Esophagus muscularis mucosa (tissue), 4 donors: ENCODE measurements around the gene ATG2B. TPM values are rescaled to one million over a fixed set of nuclear protein-coding genes. Genes with fewer than 3 reads are reported as not detected.
"Not testable (repeated sequence)": the region's sequence is repeated elsewhere in the genome, so short reads cannot be mapped to it uniquely, and the experiment has no call there.

Source experiments
- DNase-seq: peaks from one replicate; pipeline ENCODE4 v3.0.0-alpha.2; 2017; ENCODE audit errors: extremely low spot score
- H3K27ac ChIP-seq, 4 donors: fragments of 200-600 bp; sonication (generic); replicated peaks in 1 of 4; 1 replicate in 3 of 4; 2 replicates in 1 of 4; pipeline ENCODE4 v1.5.1; 2016 to 2019; ENCODE audit warnings: mild to moderate bottlenecking in 1 of 4
- H3K27me3 ChIP-seq, 4 donors: fragments of 200-600 bp; sonication (generic); one replicate each; pipeline versions ENCODE4 v1.5.1 to v1.6.0; 2016 to 2019
- H3K36me3 ChIP-seq, 4 donors: fragments of 200-600 bp; sonication (generic); one replicate each; pipeline ENCODE4 v1.5.1; 2016 to 2019
- H3K4me1 ChIP-seq, 4 donors: fragments of 200-600 bp; sonication (generic); one replicate each; pipeline ENCODE4 v1.5.1; 2016 to 2019
- H3K4me3 ChIP-seq, 4 donors: fragments of 200-600 bp; sonication (generic); 1 replicate in 2 of 4; 2 replicates in 2 of 4; pipeline ENCODE4 v1.5.1; 2016 to 2019; ENCODE audit warnings: mild to moderate bottlenecking in 4 of 4, moderate library complexity in 1 of 4
- H3K9me3 ChIP-seq, 4 donors: fragments of 200-600 bp; sonication (generic); 1 replicate in 3 of 4; 2 replicates in 1 of 4; pipeline ENCODE4 v1.5.1; 2016 to 2019
- EP300 ChIP-seq: sonication (generic); formaldehyde crosslinking; IDR thresholded peaks from one replicate; pipeline ENCODE4 v1.6.1; 2017; ENCODE audit warnings: antibody characterized with exemption
- POLR2A ChIP-seq: fragments of 450-650 bp; IDR thresholded peaks from one replicate; pipeline ENCODE4 v1.6.1; 2017; ENCODE audit warnings: antibody characterized with exemption, moderate library complexity, mild to moderate bottlenecking, low read depth
- POLR2AphosphoS5 ChIP-seq, 2 donors: sonication (generic); formaldehyde crosslinking; IDR thresholded peaks; one replicate each; pipeline ENCODE4 v1.6.1; 2017; ENCODE audit warnings: antibody characterized with exemption in 2 of 2
- WGBS: methylation state at CpG from one replicate; pipeline ENCODE4 v1.1.5; 2018; 5-methylcytosine and 5-hydroxymethylcytosine counted together
- intact Hi-C: fragments of 100-400 bp; cut with DNase I; formaldehyde crosslinking; loops from one replicate; pipeline ENCODE4 v1.15.1; 2023
- total RNA-seq, 4 donors: library from RNA; depleted of rRNA; stranded (reverse); fragments of >200 nt; gene quantifications; one replicate each; pipeline versions ENCODE4 v1.1.0 to v1.2.1, GENCODE V29; 2016
- TF ChIP-seq, protein P1 (sequence below), 3 experiments: fragments of 200-600 bp in 2 of 3; fragments of 450-650 bp in 1 of 3; sonication (generic) in 2 of 3; IDR thresholded peaks; one replicate each; pipeline ENCODE4 v1.5.1; 2017 to 2019; ENCODE audit warnings: antibody characterized with exemption in 3 of 3, mild to moderate bottlenecking in 2 of 3, moderate library complexity in 1 of 3

Gene ATG2B
- total RNA-seq, 4 donors from 2014 or later = 18.2 to 26.6 (median 23.1) TPM

GRCh38 chr14:96245710-96246538, 117.2 kb downstream of the ATG2B start:
- TF ChIP-seq EP300 (no peak), POLR2A (no peak), POLR2AphosphoS5 (IDR thresholded peaks at IDR 0.05) (no peak)
- TF ChIP-seq, protein P1, sequence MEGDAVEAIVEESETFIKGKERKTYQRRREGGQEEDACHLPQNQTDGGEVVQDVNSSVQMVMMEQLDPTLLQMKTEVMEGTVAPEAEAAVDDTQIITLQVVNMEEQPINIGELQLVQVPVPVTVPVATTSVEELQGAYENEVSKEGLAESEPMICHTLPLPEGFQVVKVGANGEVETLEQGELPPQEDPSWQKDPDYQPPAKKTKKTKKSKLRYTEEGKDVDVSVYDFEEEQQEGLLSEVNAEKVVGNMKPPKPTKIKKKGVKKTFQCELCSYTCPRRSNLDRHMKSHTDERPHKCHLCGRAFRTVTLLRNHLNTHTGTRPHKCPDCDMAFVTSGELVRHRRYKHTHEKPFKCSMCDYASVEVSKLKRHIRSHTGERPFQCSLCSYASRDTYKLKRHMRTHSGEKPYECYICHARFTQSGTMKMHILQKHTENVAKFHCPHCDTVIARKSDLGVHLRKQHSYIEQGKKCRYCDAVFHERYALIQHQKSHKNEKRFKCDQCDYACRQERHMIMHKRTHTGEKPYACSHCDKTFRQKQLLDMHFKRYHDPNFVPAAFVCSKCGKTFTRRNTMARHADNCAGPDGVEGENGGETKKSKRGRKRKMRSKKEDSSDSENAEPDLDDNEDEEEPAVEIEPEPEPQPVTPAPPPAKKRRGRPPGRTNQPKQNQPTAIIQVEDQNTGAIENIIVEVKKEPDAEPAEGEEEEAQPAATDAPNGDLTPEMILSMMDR (IDR thresholded peaks at IDR 0.05) = no peak
- 88% methylated on average over 3 of the region's 3 CpGs for WGBS
- Histone ChIP-seq H3K4me1 (no peaks in the 10 kb centered on the region), H3K27me3 (no peaks in the 10 kb centered on the region), H3K36me3 (peaks cover 0 to 16% (median 8%) of the 10 kb centered on the region in 4 donors), H3K4me3 (no peak overlapping the region), H3K9me3 (no peaks in the 10 kb centered on the region), H3K27ac (peak overlapping the region in 1 of 4 donors; percentile 19)
- no peak for DNase-seq
- intact Hi-C loops = no loop called here

GRCh38 chr14:96245074-96245473, 118.1 kb downstream of the ATG2B start:
- H3K9me3 ChIP-seq, H3K4me1 ChIP-seq, H3K27me3 ChIP-seq, H3K27ac ChIP-seq, intact Hi-C loops, DNase-seq, H3K4me3 ChIP-seq: not testable (repeated sequence)
- WGBS = 93% methylated on average over 3 of the region's 3 CpGs
- H3K36me3 ChIP-seq = peaks cover 0 to 24% (median 12%) of the 10 kb centered on the region in 4 donors

- intact Hi-C loops = no loop called here
- no peaks in the 10 kb centered on the region for H3K27me3 ChIP-seq
- no peaks in the 10 kb centered on the region for H3K9me3 ChIP-seq
- TF ChIP-seq POLR2AphosphoS5 (IDR thresholded peaks at IDR 0.05) (no peak), EP300 (no peak), POLR2A (no peak)
- H3K4me3 ChIP-seq = no peak overlapping the region
- no peak for DNase-seq
- H3K27ac ChIP-seq = no peak overlapping the region
- H3K4me1 ChIP-seq = no peaks in the 10 kb centered on the region
- peaks cover 0 to 31% (median 14%) of the 10 kb centered on the region in 4 donors for H3K36me3 ChIP-seq
- WGBS = 56% methylated on average over 5 of the region's 5 CpGs
These were observed 119.4 kb downstream of the ATG2B start for GRCh38 chr14:96243785-96244184.

GRCh38 chr14:96242126-96242525, 121.0 kb downstream of the ATG2B start:
- no peak for DNase-seq
- intact Hi-C loops = no loop called here
- TF ChIP-seq POLR2A = no peak
- TF ChIP-seq, protein P1 (IDR thresholded peaks at IDR 0.05) = no peak
- TF ChIP-seq EP300 = no peak
- no peaks in the 10 kb centered on the region for H3K9me3 ChIP-seq
- peaks cover 0 to 43% (median 14%) of the 10 kb centered on the region in 4 donors for H3K36me3 ChIP-seq
- H3K27me3 ChIP-seq = no peaks in the 10 kb centered on the region
- WGBS = 94% methylated on average over 10 of the region's 10 CpGs
- H3K4me3 ChIP-seq = no peak overlapping the region
- peaks cover 0 to 6% (median 2%) of the 10 kb centered on the region in 4 donors for H3K4me1 ChIP-seq
- H3K27ac ChIP-seq = no peak overlapping the region

DNA sequence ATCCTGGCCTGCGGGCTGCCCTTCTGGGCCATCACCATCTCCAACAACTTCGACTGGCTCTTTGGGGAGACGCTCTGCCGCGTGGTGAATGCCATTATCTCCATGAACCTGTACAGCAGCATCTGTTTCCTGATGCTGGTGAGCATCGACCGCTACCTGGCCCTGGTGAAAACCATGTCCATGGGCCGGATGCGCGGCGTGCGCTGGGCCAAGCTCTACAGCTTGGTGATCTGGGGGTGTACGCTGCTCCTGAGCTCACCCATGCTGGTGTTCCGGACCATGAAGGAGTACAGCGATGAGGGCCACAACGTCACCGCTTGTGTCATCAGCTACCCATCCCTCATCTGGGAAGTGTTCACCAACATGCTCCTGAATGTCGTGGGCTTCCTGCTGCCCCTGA, 122.5 kb downstream of the ATG2B start:
- peaks cover 0 to 9% (median 3%) of the 10 kb centered on the region in 4 donors for H3K4me1 ChIP-seq
- no peaks in the 10 kb centered on the region for H3K9me3 ChIP-seq
- TF ChIP-seq POLR2AphosphoS5 (IDR thresholded peaks at IDR 0.05) (no peak), POLR2A (no peak), EP300 (no peak)
- TF ChIP-seq, protein P1 (IDR thresholded peaks at IDR 0.05) = no peak
- H3K27me3 ChIP-seq = no peaks in the 10 kb centered on the region
- intact Hi-C loops = no loop called here
- 92% methylated on average over 13 of the region's 18 CpGs for WGBS
- no peak overlapping the region for H3K27ac ChIP-seq
- H3K36me3 ChIP-seq = peaks cover 0 to 43% (median 14%) of the 10 kb centered on the region in 4 donors
- H3K4me3 ChIP-seq = no peak overlapping the region
- DNase-seq = no peak
